Measurements from ENCODE around the gene FOLR2. TPM values are rescaled to one million over a fixed set of nuclear protein-coding genes. Genes with fewer than 3 reads are reported as not detected.

Gene FOLR2
- polyA plus RNA-seq, 2 donors = 1.1 to 2.8 TPM

DNA sequence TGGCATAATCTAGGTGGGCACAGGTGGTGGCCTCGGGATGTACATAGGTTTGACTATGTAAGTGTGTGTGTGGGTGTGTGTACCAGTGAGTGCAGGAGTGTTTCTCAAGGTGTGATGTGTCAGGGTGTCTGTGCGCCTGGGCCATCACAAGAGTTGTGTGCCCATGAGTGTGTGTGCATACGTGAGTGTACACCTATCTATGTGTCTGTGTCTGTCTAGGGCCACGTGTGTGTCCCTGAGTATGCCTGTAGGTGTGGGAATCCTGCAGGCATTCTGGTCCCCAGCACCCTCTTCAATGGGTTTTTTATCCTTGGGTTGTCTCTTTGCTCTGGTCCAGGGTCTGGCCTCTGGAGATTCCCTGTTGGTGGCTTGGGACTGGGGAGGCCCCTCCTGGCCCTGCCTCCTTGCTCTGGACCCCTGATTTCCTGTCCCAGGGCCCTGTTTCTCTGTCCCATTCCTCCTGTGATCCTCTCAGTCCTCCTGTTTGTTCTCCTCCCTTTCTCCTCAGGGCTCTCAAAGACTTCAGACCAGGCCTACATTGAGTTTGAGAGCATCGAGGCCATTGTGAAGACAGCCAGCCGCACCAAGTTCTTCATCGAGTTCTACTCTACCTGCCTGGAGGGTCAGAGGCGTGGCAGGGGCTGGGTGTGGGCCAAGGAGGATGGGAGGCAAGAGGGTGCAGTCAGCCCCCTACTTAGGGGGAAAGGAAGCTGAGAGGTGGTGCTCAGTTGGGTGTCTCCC lies 17.3 kb downstream of the FOLR2 start:
- no peak overlapping the region for H3K4me3 ChIP-seq (ENCODE audit: low read depth in 1 of 2, low read length in 2 of 2)
- no peak overlapping the region for H3K27ac ChIP-seq (ENCODE audit: low read depth in 2 of 2, low read length in 1 of 2)
- H3K4me1 ChIP-seq (ENCODE audit: control insufficient read depth in 2 of 2, insufficient read depth in 2 of 2, low read length in 1 of 2) = peaks cover 0 to 8% of the 10 kb centered on the region in 2 donors
- no peaks in the 10 kb centered on the region for H3K27me3 ChIP-seq (ENCODE audit: control insufficient read depth in 1 of 2, insufficient read depth in 2 of 2, low read length in 2 of 2)
- WGBS, 2 donors = 81 to 83% methylated on average over 8 of the region's 8 CpGs
- H3K9me3 ChIP-seq (ENCODE audit: control insufficient read depth in 2 of 2, insufficient read depth in 1 of 2, low read depth in 1 of 2, low read length in 1 of 2) = no peaks in the 10 kb centered on the region
- peaks cover 31 to 78% of the 10 kb centered on the region in 2 donors for H3K36me3 ChIP-seq (ENCODE audit: control insufficient read depth in 2 of 2, insufficient read depth in 2 of 2, low read length in 1 of 2)

DNA sequence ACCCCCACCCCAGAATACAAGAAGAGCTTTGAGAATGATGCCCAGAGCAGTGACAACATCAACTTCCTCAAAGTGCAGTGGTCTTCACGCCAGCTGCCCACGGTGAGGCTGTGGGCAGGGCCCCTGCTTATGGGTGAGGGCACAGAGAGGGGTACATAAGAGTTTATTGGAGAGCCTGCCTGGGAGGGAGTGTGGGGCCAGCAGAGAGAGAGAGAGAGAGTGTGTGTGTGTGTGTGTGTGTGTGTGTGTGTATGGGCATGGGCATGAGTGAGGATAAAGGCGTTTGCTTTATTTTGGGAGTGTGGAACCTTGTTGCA lies 17.9 kb downstream of the FOLR2 start:
- Histone ChIP-seq H3K9me3 (ENCODE audit: control insufficient read depth in 2 of 2, insufficient read depth in 1 of 2, low read depth in 1 of 2, low read length in 1 of 2) (no peaks in the 10 kb centered on the region), H3K4me1 (ENCODE audit: control insufficient read depth in 2 of 2, insufficient read depth in 2 of 2, low read length in 1 of 2) (peaks cover 0 to 10% of the 10 kb centered on the region in 2 donors), H3K4me3 (ENCODE audit: low read depth in 1 of 2, low read length in 2 of 2) (no peak overlapping the region), H3K27me3 (ENCODE audit: control insufficient read depth in 1 of 2, insufficient read depth in 2 of 2, low read length in 2 of 2) (no peaks in the 10 kb centered on the region), H3K36me3 (ENCODE audit: control insufficient read depth in 2 of 2, insufficient read depth in 2 of 2, low read length in 1 of 2) (peaks cover 31 to 74% of the 10 kb centered on the region in 2 donors), H3K27ac (ENCODE audit: low read depth in 2 of 2, low read length in 1 of 2) (no peak overlapping the region)
- 67 to 85% methylated on average over 3 of the region's 3 CpGs for WGBS, 2 donors

DNA sequence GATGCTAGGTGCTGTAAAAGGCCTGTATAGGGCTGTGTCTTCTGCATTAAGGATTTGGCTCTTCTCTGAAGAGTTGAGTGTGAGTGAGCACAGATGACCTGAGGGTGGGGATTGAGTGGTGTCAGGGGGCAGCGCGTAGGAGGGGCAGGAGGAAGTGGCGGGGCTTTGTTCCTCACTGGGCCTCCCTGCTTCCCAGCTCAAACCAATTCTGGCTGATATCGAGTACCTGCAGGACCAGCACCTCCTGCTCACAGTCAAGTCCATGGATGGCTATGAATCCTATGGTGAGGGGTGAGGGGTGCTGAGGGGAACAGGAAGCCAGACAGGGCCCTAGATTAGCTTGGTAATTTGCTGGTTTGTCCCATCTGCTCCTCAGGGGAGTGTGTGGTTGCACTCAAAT lies 18.3 kb downstream of the FOLR2 start:
- no peaks in the 10 kb centered on the region for H3K27me3 ChIP-seq (ENCODE audit: control insufficient read depth in 1 of 2, insufficient read depth in 2 of 2, low read length in 2 of 2)
- no peak overlapping the region for H3K4me3 ChIP-seq (ENCODE audit: low read depth in 1 of 2, low read length in 2 of 2)
- H3K36me3 ChIP-seq (ENCODE audit: control insufficient read depth in 2 of 2, insufficient read depth in 2 of 2, low read length in 1 of 2) = peaks cover 29 to 69% of the 10 kb centered on the region in 2 donors
- no peak overlapping the region for H3K27ac ChIP-seq (ENCODE audit: low read depth in 2 of 2, low read length in 1 of 2)
- H3K4me1 ChIP-seq (ENCODE audit: control insufficient read depth in 2 of 2, insufficient read depth in 2 of 2, low read length in 1 of 2) = peaks cover 0 to 13% of the 10 kb centered on the region in 2 donors
- no peaks in the 10 kb centered on the region for H3K9me3 ChIP-seq (ENCODE audit: control insufficient read depth in 2 of 2, insufficient read depth in 1 of 2, low read depth in 1 of 2, low read length in 1 of 2)
- WGBS, 2 donors = 90 to 95% methylated on average over 4 of the region's 4 CpGs

DNA sequence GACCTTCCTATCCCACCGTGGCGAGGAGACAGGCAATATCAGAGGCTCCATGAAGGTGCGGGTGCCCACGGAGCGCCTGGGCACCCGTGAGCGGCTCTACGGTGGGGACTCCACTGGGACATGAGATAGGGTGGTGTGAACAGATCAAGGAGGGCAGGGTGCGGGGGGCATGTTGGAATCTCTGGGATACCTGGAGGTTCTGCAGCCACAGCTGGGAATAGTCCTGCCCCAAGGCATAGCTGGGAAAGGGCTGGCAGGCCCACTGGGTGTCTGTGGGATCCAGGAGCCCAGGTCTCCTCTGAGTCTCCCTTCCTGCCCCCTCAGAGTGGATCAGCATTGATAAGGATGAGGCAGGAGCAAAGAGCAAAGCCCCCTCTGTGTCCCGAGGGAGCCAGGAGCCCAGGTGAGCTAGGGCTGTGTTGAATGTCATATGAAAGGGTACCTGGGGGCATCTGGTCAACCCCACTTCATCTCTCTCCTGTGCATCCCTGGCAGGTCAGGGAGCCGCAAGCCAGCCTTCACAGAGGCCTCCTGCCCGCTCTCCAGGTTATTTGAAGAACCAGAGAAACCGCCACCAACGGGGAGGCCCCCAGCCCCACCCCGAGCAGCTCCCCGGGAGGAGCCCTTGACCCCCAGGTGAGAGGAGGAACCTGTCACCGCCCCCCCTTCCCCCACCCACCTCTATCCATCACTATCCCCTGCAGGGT lies 18.9 kb downstream of the FOLR2 start:
- peaks cover under 1 to 18% of the 10 kb centered on the region in 2 donors for H3K4me1 ChIP-seq (ENCODE audit: control insufficient read depth in 2 of 2, insufficient read depth in 2 of 2, low read length in 1 of 2)

DNA sequence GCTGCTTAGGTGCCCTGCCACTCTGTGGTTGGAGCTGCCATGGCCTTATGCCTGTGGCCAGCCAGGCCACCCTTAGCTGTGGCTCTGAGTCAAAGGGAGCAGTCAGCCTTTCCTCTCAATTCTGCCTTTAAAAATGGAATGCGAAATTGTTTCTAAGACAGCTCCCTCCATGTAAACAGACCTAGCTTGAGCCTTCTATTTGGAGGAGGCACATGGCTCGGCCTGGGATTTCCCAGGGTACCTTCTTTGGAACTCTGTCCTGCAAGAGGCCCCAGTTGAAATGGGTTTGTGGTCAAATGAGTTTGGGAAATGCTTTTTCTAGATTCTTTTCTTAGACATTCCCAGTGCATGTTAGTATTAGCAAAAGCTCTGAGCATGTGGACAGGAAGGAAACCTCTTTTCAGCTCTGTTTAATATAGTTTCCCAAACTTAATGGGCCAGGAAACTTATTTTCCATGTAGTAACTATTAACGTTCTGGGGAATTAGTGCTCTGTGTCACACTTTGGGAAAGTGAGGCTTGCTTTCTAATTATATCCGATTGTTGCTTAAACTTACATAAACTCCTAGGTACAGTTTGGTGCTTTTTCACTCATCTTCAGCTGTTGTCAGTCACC lies 19.6 kb downstream of the FOLR2 start:
- peaks cover 0 to 1% of the 10 kb centered on the region in 2 donors for H3K27me3 ChIP-seq (ENCODE audit: control insufficient read depth in 1 of 2, insufficient read depth in 2 of 2, low read length in 2 of 2)
- H3K9me3 ChIP-seq (ENCODE audit: control insufficient read depth in 2 of 2, insufficient read depth in 1 of 2, low read depth in 1 of 2, low read length in 1 of 2) = no peaks in the 10 kb centered on the region
- peaks cover 3 to 18% of the 10 kb centered on the region in 2 donors for H3K4me1 ChIP-seq (ENCODE audit: control insufficient read depth in 2 of 2, insufficient read depth in 2 of 2, low read length in 1 of 2)
- H3K36me3 ChIP-seq (ENCODE audit: control insufficient read depth in 2 of 2, insufficient read depth in 2 of 2, low read length in 1 of 2) = peaks cover 22 to 56% of the 10 kb centered on the region in 2 donors
- WGBS, 2 donors = 53 to 56% methylated on average over 4 of the region's 4 CpGs
- no peak overlapping the region for H3K4me3 ChIP-seq (ENCODE audit: low read depth in 1 of 2, low read length in 2 of 2)
- H3K27ac ChIP-seq (ENCODE audit: low read depth in 2 of 2, low read length in 1 of 2) = peak overlapping the region in 1 of 2 donors; percentile 0

More for the DNA sequence above, 18.9 kb downstream of the FOLR2 start:
- 88 to 90% methylated on average over 17 of the region's 17 CpGs for WGBS, 2 donors
- Histone ChIP-seq H3K27ac (ENCODE audit: low read depth in 2 of 2, low read length in 1 of 2) (peak overlapping the region in 1 of 2 donors; percentile 0), H3K4me3 (ENCODE audit: low read depth in 1 of 2, low read length in 2 of 2) (no peak overlapping the region), H3K9me3 (ENCODE audit: control insufficient read depth in 2 of 2, insufficient read depth in 1 of 2, low read depth in 1 of 2, low read length in 1 of 2) (no peaks in the 10 kb centered on the region), H3K36me3 (ENCODE audit: control insufficient read depth in 2 of 2, insufficient read depth in 2 of 2, low read length in 1 of 2) (peaks cover 27 to 63% of the 10 kb centered on the region in 2 donors), H3K27me3 (ENCODE audit: control insufficient read depth in 1 of 2, insufficient read depth in 2 of 2, low read length in 2 of 2) (no peaks in the 10 kb centered on the region)

DNA sequence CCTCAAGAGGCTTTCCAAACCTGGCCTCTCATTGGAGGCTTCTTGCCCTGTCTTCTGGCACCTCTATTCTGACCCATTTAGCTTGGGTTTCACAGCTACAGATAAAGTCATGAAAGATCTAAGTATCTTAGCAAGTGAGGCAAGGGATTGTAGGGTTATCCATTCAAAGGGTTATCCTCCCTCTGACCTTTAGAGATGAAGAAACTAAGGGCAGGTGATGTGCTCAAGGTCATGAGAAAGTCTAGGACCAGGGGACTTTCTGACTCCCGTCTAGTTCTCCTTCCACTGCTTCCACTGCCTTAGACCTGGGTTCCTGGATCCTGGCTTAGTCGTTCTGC lies 20.1 kb downstream of the FOLR2 start:
- Histone ChIP-seq H3K27ac (ENCODE audit: low read depth in 2 of 2, low read length in 1 of 2) (peak overlapping the region in 1 of 2 donors; percentile 5), H3K4me3 (ENCODE audit: low read depth in 1 of 2, low read length in 2 of 2) (no peak overlapping the region), H3K4me1 (ENCODE audit: control insufficient read depth in 2 of 2, insufficient read depth in 2 of 2, low read length in 1 of 2) (peaks cover 3 to 18% of the 10 kb centered on the region in 2 donors), H3K9me3 (ENCODE audit: control insufficient read depth in 2 of 2, insufficient read depth in 1 of 2, low read depth in 1 of 2, low read length in 1 of 2) (no peaks in the 10 kb centered on the region), H3K27me3 (ENCODE audit: control insufficient read depth in 1 of 2, insufficient read depth in 2 of 2, low read length in 2 of 2) (peaks cover 0 to 2% of the 10 kb centered on the region in 2 donors), H3K36me3 (ENCODE audit: control insufficient read depth in 2 of 2, insufficient read depth in 2 of 2, low read length in 1 of 2) (peaks cover 22 to 51% of the 10 kb centered on the region in 2 donors)
- WGBS, 2 donors = 69 to 88% methylated on average over 2 of the region's 2 CpGs

DNA sequence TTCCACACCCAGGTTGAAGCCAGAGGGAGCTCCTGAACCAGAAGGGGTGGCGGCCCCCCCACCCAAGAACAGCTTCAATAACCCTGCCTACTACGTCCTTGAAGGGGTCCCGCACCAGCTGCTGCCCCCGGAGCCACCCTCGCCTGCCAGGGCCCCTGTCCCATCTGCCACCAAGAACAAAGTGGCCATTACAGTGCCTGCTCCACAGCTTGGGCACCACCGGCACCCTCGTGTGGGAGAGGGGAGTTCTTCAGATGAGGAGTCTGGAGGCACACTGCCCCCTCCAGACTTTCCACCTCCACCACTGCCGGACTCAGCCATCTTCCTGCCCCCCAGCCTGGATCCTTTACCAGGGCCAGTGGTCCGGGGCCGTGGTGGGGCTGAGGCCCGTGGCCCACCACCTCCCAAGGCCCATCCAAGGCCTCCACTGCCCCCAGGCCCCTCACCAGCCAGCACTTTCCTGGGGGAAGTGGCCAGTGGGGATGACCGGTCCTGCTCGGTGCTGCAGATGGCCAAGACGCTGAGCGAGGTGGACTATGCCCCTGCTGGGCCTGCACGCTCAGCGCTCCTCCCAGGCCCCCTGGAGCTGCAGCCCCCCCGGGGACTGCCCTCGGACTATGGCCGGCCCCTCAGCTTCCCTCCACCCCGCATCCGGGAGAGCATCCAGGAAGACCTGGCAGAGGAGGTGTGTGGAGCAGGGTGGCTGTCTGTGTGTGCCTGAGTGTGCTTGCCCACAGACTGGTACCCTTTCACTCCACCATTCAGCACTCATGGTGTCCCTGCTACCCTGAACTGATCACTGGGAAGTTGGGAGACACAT lies 20.7 kb downstream of the FOLR2 start:
- Histone ChIP-seq H3K27ac (ENCODE audit: low read depth in 2 of 2, low read length in 1 of 2) (peak overlapping the region; percentile 0 to 5), H3K27me3 (ENCODE audit: control insufficient read depth in 1 of 2, insufficient read depth in 2 of 2, low read length in 2 of 2) (peaks cover 0 to 2% of the 10 kb centered on the region in 2 donors), H3K4me1 (ENCODE audit: control insufficient read depth in 2 of 2, insufficient read depth in 2 of 2, low read length in 1 of 2) (peaks cover 3 to 18% of the 10 kb centered on the region in 2 donors), H3K36me3 (ENCODE audit: control insufficient read depth in 2 of 2, insufficient read depth in 2 of 2, low read length in 1 of 2) (peaks cover 18 to 46% of the 10 kb centered on the region in 2 donors), H3K4me3 (ENCODE audit: low read depth in 1 of 2, low read length in 2 of 2) (no peak overlapping the region), H3K9me3 (ENCODE audit: control insufficient read depth in 2 of 2, insufficient read depth in 1 of 2, low read depth in 1 of 2, low read length in 1 of 2) (no peaks in the 10 kb centered on the region)
- WGBS, 2 donors = 78 to 80% methylated on average over 22 of the region's 22 CpGs

DNA sequence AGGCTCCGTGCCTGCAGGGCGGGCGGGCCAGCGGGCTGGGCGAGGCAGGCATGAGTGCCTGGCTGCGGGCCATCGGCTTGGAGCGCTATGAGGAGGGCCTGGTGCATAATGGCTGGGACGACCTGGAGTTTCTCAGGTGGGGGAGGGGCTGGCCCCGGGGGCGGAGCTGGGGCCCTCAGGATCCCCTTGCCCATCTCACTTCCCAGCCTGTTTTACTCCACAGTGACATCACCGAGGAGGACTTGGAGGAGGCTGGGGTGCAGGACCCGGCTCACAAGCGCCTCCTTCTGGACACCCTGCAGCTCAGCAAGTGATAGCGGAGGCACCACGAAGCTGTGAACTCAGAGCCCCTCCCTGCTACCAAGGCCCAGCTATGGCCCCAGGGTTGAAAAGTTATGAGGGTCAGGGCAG lies 21.5 kb downstream of the FOLR2 start:
- Histone ChIP-seq H3K4me3 (ENCODE audit: low read depth in 1 of 2, low read length in 2 of 2) (no peak overlapping the region), H3K27ac (ENCODE audit: low read depth in 2 of 2, low read length in 1 of 2) (peak overlapping the region in 1 of 2 donors; percentile 22), H3K9me3 (ENCODE audit: control insufficient read depth in 2 of 2, insufficient read depth in 1 of 2, low read depth in 1 of 2, low read length in 1 of 2) (no peaks in the 10 kb centered on the region), H3K4me1 (ENCODE audit: control insufficient read depth in 2 of 2, insufficient read depth in 2 of 2, low read length in 1 of 2) (peaks cover 3 to 18% of the 10 kb centered on the region in 2 donors), H3K27me3 (ENCODE audit: control insufficient read depth in 1 of 2, insufficient read depth in 2 of 2, low read length in 2 of 2) (peaks cover 0 to 3% of the 10 kb centered on the region in 2 donors), H3K36me3 (ENCODE audit: control insufficient read depth in 2 of 2, insufficient read depth in 2 of 2, low read length in 1 of 2) (peaks cover 11 to 39% of the 10 kb centered on the region in 2 donors)
- WGBS, 2 donors = 35 to 48% methylated on average over 16 of the region's 16 CpGs

All from esophagus (tissue), 2 donors.